Gastrocnemius medialis (tissue), 4 donors: ENCODE results near the gene FRMD6. TPM values are rescaled to one million over a fixed set of nuclear protein-coding genes. Genes with fewer than 3 reads are reported as not detected.
A peak's percentile ranks its signal among the peaks of the same experiment; 100 is the strongest.

Source experiments
- ATAC-seq, 2 donors: fragments of 150-250 bp; one replicate each; pipeline ENCODE4 v1.9.1; 2016
- DNase-seq, 2 donors: peaks; one replicate each; pipeline ENCODE4 v3.0.0-alpha.2; 2019
- H3K27ac ChIP-seq, 4 donors: fragments of 200-600 bp; sonication (generic); 1 replicate in 1 of 4; 2 replicates in 3 of 4; pipeline ENCODE4 v1.5.1; 2016 to 2018; ENCODE audit warnings: mild to moderate bottlenecking in 2 of 4, moderate library complexity in 1 of 4
- H3K27me3 ChIP-seq, 3 donors: fragments of 200-600 bp; sonication (generic) in 2 of 3; 1 replicate in 1 of 3; 2 replicates in 2 of 3; pipeline versions ENCODE4 v1.5.1 to v1.6.0; 2016 to 2019; ENCODE audit warnings: mild to moderate bottlenecking in 1 of 3, moderate library complexity in 1 of 3
- H3K36me3 ChIP-seq, 2 donors: fragments of 200-600 bp; sonication (generic) in 1 of 2; one replicate each; pipeline ENCODE4 v1.5.1; 2017 to 2018
- H3K4me1 ChIP-seq, 2 donors: fragments of 200-600 bp; sonication (generic) in 1 of 2; one replicate each; pipeline ENCODE4 v1.5.1; 2016 to 2017; ENCODE audit warnings: mild to moderate bottlenecking in 2 of 2
- H3K4me3 ChIP-seq, 4 donors: fragments of 200-600 bp; sonication (generic) in 3 of 4; 1 replicate in 1 of 4; 2 replicates in 3 of 4; pipeline ENCODE4 v1.5.1; 2016 to 2019; ENCODE audit warnings: mild to moderate bottlenecking in 2 of 4
- H3K9me3 ChIP-seq, 3 donors: fragments of 200-600 bp; sonication (generic) in 2 of 3; 1 replicate in 1 of 3; 2 replicates in 2 of 3; pipeline ENCODE4 v1.5.1; 2016 to 2019
- POLR2A ChIP-seq, 2 donors: fragments of 450-650 bp; IDR thresholded peaks; one replicate each; pipeline ENCODE4 v1.6.1; 2017; ENCODE audit warnings: antibody characterized with exemption in 2 of 2, mild to moderate bottlenecking in 2 of 2, moderate library complexity in 2 of 2
- in situ Hi-C, 4 donors: fragments of 200-750 bp; cut with MboI; loops; one replicate each; pipeline versions ENCODE4 v1.15.0 to v1.8.0; 2017; ENCODE audit warnings: low sequenced_read_pairs in 4 of 4
- intact Hi-C: fragments of 100-400 bp; cut with DNase I; formaldehyde crosslinking; loops from one replicate; pipeline ENCODE4 v1.15.1; 2023; ENCODE audit warnings: low total_unique reads
- total RNA-seq, 4 donors: library from RNA; depleted of rRNA; stranded (reverse); fragments of >200 nt; gene quantifications; one replicate each; pipeline versions ENCODE4 v1.1.0 to v1.2.3, GENCODE V29; 2016
- TF ChIP-seq, protein P1 (sequence below), 5 experiments: fragments of 450-650 bp in 3 of 5; fragments of 200-600 bp in 2 of 5; sonication (generic) in 2 of 5; IDR thresholded peaks in 4 of 5; conservative IDR thresholded peaks in 1 of 5; 1 replicate in 4 of 5; 2 replicates in 1 of 5; pipeline ENCODE4 v1.5.1; 2016 to 2019; ENCODE audit warnings: antibody characterized with exemption in 5 of 5, mild to moderate bottlenecking in 3 of 5, moderate library complexity in 3 of 5

FRMD6 gene
- total RNA-seq, 4 donors from 2014 or later: 6.7 to 15.9 (median 13.0) TPM

- intact Hi-C loops (no loop called here), in situ Hi-C loops (no loop called here)
- Histone ChIP-seq H3K4me3 (no peak overlapping the region), H3K9me3 (no peaks in the 10 kb centered on the region), H3K27me3 (no peaks in the 10 kb centered on the region), H3K36me3 (peaks cover 0 to 12% of the 10 kb centered on the region in 2 donors), H3K27ac (peak overlapping the region in 3 of 4 donors; percentile 56 to 74 (median 62)), H3K4me1 (peaks cover 0 to 10% of the 10 kb centered on the region in 2 donors)
- ATAC-seq: peak in 1 of 2 donors; percentile 16
- TF ChIP-seq, protein P1, sequence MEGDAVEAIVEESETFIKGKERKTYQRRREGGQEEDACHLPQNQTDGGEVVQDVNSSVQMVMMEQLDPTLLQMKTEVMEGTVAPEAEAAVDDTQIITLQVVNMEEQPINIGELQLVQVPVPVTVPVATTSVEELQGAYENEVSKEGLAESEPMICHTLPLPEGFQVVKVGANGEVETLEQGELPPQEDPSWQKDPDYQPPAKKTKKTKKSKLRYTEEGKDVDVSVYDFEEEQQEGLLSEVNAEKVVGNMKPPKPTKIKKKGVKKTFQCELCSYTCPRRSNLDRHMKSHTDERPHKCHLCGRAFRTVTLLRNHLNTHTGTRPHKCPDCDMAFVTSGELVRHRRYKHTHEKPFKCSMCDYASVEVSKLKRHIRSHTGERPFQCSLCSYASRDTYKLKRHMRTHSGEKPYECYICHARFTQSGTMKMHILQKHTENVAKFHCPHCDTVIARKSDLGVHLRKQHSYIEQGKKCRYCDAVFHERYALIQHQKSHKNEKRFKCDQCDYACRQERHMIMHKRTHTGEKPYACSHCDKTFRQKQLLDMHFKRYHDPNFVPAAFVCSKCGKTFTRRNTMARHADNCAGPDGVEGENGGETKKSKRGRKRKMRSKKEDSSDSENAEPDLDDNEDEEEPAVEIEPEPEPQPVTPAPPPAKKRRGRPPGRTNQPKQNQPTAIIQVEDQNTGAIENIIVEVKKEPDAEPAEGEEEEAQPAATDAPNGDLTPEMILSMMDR (IDR thresholded peaks at IDR 0.05 in 4 of 5, conservative IDR thresholded peaks at IDR 0.05 in 1 of 5): no peak
- no peak for TF ChIP-seq POLR2A (IDR thresholded peaks at IDR 0.05)
- no peak for DNase-seq
These were observed 80.9 kb downstream of the FRMD6 start for GRCh38 chr14:51732494-51733112.

GRCh38 chr14:51733147-51733546 lies 81.4 kb downstream of the FRMD6 start:
- ATAC-seq: peak; percentile 52 to 89
- intact Hi-C loops: no loop called here

DNA sequence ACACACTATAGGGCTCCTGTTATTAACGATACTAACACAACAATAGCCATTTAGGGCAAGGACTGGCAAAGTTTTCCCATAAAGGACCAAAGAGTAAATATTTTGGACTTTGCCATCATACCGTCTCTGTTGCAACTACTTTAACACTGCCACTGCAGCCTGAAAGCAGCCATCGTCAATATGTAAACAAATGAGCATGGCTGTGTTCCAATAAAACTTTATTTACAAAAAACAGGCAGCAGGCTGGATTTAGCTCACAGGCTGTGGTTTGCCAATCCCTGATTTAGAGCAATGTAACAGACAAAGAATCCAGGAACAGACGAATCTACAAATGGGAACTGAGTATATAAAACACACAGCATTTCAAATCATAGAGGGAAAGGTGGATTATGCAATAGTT lies 84.1 kb downstream of the FRMD6 start:
- Histone ChIP-seq H3K36me3 (no peaks in the 10 kb centered on the region), H3K27me3 (no peaks in the 10 kb centered on the region), H3K9me3 (no peaks in the 10 kb centered on the region), H3K27ac (no peak overlapping the region), H3K4me1 (peaks cover 0 to 10% of the 10 kb centered on the region in 2 donors), H3K4me3 (no peak overlapping the region)
- no peak for DNase-seq
- intact Hi-C loops (no loop called here), in situ Hi-C loops (no loop called here)
- no peak for ATAC-seq
- no peak for TF ChIP-seq POLR2A (IDR thresholded peaks at IDR 0.05)
- TF ChIP-seq, protein P1 (IDR thresholded peaks at IDR 0.05 in 4 of 5, conservative IDR thresholded peaks at IDR 0.05 in 1 of 5): no peak

More at GRCh38 chr14:51733147-51733546, 81.4 kb downstream of the FRMD6 start:
- Histone ChIP-seq H3K27me3 (no peaks in the 10 kb centered on the region), H3K27ac (peak overlapping the region in 3 of 4 donors; percentile 56 to 74 (median 62)), H3K36me3 (peaks cover 0 to 9% of the 10 kb centered on the region in 2 donors), H3K4me3 (no peak overlapping the region), H3K4me1 (peaks cover 0 to 10% of the 10 kb centered on the region in 2 donors), H3K9me3 (no peaks in the 10 kb centered on the region)
- in situ Hi-C loops: no loop called here
- TF ChIP-seq POLR2A (IDR thresholded peaks at IDR 0.05): no peak
- TF ChIP-seq, protein P1 (IDR thresholded peaks at IDR 0.05 in 4 of 5, conservative IDR thresholded peaks at IDR 0.05 in 1 of 5): no peak
- DNase-seq: no peak

- ATAC-seq (peak; percentile 95), DNase-seq (peak; percentile 36 to 68)
- H3K4me1 ChIP-seq: no peaks in the 10 kb centered on the region
- H3K27me3 ChIP-seq: no peaks in the 10 kb centered on the region
- H3K27ac ChIP-seq: peak overlapping the region in 3 of 4 donors; percentile 61 to 69 (median 62)
- no peak for TF ChIP-seq POLR2A (IDR thresholded peaks at IDR 0.05)
- TF ChIP-seq, protein P1 (IDR thresholded peaks at IDR 0.05 in 4 of 5, conservative IDR thresholded peaks at IDR 0.05 in 1 of 5): peak in 1 of 5 experiments; percentile 22
- H3K36me3 ChIP-seq: no peaks in the 10 kb centered on the region
- intact Hi-C loops: no loop called here
- in situ Hi-C loops: no loop called here
- H3K9me3 ChIP-seq: no peaks in the 10 kb centered on the region
- no peak overlapping the region for H3K4me3 ChIP-seq
These were observed 87.0 kb downstream of the FRMD6 start for GRCh38 chr14:51738754-51739153.
